ENCODE results near the gene GJB3.
"Not testable (repeated sequence)": the region's sequence is repeated elsewhere in the genome, so short reads cannot be mapped to it uniquely, and the experiment has no call there.

GJB3 gene

DNA sequence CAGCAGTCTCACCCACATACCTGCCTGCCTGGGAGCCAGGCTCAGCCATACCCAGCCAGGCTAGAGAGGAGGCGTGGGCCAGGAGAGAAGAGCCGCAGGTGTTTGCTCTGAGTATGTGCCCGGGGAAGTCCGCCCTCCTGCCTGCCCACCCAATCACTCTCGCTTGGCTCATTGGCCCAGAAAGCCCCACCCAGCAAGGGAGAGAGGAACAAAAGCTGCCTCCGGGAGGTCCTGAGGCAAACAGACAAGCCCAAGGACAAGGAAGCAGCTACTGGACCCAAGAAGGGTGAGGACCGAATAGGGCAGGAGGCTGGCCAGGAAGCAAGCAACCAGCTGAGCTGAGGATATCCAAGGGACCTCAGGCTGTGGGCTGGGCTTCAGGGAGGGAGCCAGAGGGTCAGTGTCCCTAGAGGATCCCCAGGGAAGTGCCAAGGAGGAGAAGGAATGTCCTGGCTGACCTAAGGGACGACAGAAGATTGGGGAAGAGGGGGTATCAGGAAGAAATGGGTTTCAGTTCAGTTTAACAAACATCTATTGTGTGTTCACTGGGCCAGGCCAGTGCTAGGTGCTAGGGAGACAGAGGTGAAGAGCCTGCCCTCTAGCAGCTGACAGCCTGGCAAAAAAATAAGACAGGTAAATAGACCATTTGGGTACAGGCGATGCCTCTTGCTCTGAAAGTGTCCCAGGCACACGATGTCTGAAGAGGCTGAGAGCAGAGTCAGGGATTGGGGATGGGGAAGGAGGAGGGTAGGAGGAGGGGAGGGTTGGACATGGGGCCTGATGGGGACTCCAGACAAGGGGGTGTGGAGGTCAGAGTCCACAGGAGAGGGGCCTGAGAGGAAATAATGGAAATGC lies 21.3 kb upstream of the GJB3 start, which contains the start of gene GJB4:
Gene GJB4 (plus strand): TSS at position 238 of the 855 bp plus-strand sequence. CDS start 1,515 bp downstream, outside the sequence.
- no peak for DNase-seq

DNA sequence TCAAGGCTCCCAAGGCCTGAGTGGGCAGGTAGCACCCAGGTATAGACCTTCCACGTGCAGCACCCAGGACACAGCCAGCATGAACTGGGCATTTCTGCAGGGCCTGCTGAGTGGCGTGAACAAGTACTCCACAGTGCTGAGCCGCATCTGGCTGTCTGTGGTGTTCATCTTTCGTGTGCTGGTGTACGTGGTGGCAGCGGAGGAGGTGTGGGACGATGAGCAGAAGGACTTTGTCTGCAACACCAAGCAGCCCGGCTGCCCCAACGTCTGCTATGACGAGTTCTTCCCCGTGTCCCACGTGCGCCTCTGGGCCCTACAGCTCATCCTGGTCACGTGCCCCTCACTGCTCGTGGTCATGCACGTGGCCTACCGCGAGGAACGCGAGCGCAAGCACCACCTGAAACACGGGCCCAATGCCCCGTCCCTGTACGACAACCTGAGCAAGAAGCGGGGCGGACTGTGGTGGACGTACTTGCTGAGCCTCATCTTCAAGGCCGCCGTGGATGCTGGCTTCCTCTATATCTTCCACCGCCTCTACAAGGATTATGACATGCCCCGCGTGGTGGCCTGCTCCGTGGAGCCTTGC lies 19.7 kb upstream of the GJB3 start:
- peak in 1 of 58 donors; percentile 19 for DNase-seq

DNA sequence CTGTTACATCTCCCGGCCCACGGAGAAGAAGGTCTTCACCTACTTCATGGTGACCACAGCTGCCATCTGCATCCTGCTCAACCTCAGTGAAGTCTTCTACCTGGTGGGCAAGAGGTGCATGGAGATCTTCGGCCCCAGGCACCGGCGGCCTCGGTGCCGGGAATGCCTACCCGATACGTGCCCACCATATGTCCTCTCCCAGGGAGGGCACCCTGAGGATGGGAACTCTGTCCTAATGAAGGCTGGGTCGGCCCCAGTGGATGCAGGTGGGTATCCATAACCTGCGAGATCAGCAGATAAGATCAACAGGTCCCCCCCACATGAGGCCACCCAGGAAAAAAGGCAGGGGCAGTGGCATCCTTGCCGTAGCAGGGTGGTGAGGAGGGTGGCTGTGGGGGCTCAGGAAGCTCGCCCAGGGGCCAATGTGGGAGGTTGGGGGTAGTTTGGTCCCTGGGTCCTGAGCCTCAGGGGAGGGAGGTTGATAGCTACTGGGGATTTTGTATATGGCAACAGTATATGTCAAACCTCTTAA lies 19.2 kb upstream of the GJB3 start:
- DNase-seq: no peak

DNA sequence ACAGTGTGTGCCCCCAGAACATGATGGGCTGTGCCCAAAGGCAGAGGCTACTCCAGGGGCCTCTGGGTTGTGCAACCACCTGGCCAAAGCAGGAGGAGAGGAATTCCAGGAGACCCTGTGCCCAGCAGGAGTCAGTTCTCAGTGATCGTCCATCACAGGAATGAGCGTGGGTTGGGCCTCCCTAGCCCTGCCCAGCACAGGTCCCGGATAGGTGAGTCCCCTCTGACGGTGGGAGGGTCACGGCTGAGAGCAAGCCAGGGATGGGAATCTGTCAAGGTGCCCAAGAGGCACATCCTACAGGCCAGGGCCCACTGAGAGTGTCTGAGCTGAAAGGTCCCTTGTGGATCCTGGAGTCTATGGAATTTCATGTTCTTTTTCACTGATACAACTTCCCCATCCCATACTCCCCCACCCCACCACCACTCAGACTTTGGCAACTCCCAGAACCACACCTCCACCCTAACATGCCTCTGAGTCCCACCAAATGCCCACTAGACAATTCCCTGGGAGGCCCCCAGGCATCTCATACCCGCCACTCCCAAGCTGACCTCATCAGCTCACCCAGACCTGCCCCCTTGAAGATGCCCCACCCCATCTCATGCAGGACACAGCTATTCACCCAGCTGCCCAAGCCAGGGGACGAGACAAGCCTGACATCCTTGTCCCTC lies 18.4 kb upstream of the GJB3 start:
- no peak for DNase-seq

DNA sequence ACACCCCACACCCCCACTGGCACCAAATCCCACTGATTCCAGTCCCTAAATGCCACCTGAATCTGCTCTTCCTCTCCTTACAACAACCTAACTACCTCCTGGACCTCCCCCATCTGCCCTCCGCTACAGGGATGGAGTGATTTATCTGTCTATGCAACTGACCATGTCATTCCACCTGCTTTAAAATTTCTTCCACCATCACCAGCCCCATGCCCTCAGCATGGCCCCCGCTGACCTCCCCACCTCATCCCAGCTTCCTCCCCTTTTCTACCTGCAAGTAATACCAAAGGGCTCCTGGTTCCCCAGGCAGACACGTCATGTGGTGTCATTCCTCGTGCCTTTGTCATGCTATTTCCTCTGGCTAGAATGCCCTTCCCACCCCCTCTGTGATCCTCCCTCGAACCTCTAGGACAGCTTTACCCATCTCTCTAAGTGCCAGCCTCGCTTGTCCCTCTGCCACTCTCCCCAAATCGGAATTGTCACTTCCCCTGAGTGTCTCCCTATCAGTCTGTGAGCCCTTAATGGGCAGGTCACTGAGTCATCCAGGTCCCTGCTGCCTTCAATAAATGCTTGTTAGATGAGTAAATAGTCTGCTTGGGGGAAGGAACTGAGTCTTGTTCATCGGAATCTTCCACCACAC lies 17.8 kb upstream of the GJB3 start:
- no peak for DNase-seq

DNA sequence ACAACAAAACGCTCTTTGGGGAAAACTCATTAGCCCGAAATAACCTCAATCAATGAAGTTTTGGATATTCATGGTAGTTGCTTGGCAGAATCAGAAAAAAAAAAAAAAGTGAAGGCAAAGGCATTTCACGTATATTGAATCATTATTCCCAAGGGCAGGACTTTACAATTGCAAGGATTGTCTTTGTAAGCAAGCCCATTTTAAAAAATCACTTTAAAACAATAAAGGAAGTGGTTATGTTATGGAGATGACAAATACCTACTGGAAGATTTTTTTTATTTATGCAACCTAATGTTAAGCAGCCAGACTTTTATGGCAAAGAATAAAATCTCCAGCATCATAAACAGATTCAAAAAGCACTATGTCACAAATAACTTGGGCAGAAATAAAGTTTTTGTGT lies 12.2 kb upstream of the GJB3 start:
- DNase-seq: no peak

DNA sequence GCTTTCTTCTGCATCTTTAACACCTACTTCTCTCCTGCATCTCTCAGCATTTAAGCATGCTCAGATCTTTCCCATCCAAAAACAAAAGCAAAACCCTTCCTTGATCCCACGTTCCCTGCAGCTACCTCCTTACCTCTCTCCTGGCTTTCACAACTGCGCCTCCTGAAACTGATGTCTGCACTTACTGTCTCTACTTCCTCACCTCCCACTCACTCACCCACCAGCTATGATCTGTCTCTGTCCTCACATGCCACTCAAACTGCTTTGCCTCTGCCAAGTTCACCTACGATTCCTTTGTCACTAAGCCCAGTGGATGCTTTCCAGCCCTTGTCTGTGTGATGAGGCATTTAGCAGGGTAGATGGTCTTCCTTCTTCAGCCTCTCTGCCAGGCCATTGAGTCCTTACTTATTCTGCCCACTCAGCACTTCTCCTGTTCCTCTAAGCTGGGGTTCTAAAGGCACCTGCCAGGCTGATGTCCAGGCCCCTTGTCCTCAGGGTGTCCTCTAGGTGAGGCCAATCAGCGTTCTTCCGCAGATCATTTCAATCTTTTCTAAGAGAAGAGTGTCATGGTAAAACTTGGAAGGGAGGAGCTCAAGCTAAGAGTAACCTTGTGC lies 10.0 kb upstream of the GJB3 start:
- peak in 36 of 58 donors; percentile 4 to 82 (median 32) for DNase-seq

DNA sequence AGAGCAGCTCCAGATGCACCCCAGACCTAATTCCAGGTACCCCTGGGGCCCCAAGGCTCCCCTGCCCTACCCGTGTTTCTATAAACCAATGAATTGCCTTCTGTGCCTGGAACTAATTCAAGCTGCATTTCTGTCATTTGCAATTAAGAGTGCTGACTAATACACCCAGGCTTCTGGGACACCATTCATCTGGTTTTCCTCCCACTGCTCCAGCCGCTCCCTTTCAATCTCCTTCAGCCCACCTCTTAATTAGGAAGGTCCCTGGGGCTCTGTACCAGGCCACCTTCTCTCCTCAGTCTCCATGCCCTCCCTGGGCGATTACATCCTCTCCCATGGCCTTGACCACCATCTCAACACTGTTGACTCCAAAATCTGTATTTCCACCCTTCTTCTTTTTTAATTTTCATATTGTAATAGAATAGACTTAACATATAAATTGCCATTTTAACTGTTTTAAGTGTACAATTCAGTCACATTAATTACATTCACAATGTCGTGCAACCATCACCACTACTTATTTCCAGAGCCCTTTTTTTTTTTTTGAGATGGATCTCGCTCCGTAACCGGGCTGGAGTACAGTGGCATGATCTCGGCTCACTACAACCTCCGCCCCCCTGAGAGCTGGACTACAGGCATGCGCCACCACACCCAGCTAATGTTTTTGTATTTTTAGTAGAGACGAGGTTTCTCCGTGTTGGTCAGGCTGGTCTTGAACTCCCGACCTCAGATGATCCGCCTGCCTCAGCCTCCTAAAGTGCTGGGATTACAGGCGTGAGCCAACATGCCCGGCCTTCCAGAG lies 9.2 kb upstream of the GJB3 start:
- peak in 3 of 58 donors; percentile 25 to 32 (median 31) for DNase-seq

DNA sequence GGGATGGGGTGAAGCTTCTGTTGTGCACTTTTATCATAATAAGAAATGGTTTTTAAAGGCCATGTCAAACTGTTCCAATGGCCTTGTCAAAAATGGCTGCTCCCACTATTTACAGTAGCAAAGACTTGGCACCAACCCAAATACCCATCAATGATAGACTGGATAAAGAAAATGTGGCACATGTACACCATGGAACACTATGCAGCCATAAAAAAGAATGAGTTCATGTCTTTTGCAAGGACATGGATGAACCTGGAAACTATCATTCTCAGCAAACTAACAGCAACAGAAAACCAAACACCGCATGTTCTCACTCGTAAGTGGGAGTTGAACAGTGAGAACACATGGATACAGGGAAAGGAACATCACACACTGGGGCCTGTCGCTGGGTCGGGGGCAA lies 7.9 kb upstream of the GJB3 start:
- not testable (repeated sequence) for DNase-seq

DNA sequence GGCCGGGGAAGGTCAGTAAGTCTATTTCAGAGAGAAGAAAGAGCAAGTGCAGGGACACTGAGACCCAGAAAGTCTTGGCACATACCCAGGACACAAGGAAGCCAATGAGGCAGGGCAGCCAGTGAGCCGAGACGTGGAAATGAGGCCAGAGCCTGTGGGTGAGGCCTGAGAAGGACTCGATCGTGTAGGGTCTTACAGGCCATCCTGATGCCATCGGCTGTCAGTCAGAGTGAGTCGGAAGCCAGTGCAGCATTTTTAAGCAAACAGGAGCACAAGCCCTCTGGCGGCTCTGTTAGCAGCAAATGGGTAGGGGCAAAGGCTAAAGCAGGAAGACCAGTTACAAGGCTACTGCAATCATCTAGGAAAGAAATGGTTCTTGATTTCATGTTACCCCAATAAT lies 6.1 kb upstream of the GJB3 start:
- no peak for DNase-seq

DNA sequence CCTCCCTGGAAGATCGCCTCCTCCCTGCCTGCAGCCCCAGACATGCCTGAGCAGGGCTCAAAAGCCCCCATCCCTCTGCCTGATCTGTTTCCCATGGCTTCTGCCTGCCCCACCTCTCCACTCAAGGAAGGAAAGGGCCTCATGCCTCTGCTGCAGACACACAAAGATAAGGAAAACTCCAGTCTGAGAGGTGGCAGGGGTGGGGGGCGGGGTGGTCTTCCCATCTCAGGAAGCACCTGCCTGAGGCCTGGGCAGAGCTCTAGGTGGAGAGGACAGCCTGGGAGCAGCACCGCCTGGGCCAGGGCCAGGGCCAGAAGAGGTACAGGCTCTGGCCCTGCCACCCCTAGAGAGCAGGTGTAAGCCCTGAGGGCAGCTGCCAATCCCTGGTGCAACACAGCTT lies 4.1 kb upstream of the GJB3 start:
- DNase-seq: no peak

DNA sequence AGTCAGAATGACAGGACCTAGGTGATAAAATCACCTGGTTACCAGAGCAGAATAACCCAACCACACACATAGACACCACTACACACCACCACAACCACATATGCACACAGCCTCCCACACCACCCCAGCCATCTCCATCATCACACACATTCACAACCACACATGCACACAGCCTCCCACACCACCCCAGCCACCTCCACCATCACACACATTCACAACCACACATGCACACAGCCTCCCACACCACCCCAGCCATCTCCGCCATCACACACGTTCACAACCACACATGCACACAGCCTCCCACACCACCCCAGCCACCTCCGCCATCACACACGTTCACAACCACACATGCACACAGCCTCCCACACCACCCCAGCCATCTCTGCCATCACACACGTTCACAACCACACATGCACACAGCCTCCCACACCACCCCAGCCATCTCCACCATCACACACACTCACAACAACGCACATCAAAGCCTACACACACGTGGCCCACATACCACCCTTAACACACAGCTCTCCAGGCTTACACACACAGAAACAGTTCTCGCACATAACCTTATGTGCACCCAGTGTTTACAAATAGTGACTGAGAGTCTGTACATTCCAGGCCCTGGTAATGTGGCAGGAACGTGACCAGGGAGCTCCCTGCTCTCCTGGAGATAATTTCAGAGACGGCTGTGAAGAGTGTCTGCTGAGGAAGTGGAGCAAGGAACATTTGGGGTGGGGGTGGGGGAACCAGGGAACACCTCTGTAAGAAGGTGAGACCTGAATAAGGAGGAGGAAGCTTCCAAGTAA lies 3.3 kb upstream of the GJB3 start:
- DNase-seq: no peak

DNA sequence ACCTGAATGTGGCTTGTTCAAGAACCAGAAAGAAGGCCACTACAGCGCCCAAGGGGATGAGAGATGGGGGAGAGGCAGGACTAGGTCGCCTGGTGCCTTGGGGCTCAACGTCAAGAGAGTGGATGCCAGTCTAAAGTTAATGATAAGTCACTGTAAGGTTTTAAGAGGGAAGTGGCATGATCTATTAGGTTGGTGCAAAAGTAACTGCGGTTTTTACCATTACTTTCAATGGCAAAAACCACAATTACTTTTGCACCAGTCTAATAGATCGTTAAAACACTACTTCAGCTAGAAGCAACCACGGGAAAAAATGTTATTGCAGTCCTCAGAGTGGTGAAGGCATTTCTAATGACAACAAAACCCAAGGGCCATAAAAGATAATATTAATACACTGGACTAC lies 2.6 kb upstream of the GJB3 start:
- DNase-seq: no peak

DNA sequence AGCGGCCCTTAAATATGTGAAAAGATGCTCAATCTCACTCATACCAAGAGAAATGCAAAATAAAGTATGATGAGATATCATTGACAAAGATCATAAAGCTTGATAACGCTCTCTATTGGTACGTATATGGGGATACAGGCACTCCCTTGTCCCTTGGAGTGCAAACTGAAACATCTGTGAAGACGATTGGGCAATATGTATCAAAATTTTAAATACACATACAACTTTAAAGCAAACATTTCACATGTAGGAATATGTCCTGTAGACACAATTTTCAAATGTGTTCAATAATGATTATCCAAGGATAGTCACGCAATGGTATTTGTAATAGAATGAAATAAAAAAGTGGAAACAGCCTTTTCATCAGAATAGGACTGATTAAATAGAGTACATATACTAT lies 2.0 kb upstream of the GJB3 start:
- DNase-seq: no peak

DNA sequence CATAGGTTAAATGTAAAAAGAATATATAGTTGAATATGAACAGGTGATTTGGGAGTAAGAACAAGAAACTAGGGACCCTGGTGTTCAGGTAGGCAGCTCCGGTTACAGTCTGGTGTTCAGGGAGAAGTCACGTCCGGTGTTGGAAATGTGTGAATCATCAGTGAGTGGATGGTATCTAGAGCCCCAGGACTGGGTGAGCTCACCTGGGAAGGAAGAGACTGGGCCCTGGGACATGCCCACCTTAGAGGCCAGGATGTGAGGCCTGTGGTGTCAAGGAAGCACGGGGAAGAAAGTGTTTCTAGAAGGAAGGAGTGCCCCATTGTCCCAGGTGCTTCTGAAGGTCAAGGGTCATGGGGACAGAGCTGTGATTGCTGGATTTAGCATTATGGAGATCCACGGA lies 1.5 kb upstream of the GJB3 start:
- no peak for DNase-seq

DNA sequence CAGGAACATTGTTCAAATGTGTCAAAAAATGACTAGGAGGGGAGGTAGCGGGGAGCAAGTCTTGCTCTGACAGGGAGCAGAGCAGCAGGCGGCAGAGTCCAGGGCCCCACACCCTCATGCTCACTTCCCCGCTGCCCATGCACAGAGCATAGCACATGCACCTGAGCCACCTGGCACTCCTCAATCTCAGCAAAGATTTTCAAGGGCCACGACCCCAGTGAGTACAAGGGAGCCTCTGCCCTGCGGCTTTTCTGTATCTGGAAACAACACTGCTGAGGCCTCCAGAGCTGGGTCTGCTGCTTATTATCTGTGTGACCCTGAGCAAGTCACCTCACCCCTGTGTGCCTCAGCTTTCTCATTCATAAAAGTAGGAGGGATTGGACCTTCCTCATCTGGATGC lies 1.1 kb upstream of the GJB3 start:
- DNase-seq: no peak

DNA sequence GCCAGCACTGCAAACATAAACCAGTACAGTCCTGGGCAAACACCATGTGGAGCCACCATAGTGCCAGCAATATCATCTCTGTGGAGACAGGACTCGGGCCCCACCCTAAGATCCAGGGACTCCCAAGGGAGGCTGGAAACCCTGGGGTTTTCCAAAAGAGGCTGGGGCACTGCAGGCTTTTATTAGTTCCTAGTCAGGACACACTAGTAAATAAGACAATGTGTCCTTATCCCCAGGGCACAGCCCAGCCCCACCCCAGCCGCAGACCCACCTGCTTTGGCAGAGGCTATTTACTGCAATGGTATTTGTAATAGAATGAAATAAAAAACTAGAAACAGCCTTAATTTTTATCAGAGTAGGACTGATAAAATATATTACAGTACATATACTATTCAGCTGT lies 486 bp upstream of the GJB3 start:
- no peak for DNase-seq

DNA sequence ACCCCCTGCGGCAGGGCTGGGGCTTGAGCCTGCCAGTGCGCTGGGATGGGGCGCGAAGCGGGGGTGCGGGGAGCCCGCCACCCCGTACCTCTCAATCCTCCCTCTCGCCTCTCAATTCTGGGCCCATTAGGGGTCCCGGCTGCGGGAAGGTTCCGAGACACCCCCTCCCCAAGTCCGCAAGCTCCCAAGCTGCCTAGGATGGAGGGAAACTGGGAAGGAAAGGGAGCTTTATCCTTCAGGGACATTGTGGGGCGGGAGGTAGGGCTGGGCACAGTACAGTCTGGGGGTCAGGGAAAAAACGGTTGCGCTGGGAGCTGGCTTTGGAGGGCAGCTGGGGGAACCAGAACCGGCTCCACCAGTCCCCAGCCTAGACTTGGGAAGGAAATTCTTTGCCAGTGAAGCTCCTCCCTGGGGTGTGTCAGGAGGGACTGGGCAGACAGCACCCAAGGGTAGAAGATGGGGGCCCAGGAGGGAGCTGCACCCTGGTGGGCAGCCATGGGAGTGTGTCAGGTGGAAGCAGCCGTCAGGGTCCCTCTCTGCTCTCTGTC lies 904 bp downstream of the GJB3 start:
- DNase-seq: no peak

DNA sequence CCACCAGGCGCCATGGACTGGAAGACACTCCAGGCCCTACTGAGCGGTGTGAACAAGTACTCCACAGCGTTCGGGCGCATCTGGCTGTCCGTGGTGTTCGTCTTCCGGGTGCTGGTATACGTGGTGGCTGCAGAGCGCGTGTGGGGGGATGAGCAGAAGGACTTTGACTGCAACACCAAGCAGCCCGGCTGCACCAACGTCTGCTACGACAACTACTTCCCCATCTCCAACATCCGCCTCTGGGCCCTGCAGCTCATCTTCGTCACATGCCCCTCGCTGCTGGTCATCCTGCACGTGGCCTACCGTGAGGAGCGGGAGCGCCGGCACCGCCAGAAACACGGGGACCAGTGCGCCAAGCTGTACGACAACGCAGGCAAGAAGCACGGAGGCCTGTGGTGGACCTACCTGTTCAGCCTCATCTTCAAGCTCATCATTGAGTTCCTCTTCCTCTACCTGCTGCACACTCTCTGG lies 3.8 kb downstream of the GJB3 start:
- DNase-seq: no peak
